GM18517 (cell line): ENCODE results near the gene IFNA6.

Source experiments
- ATAC-seq: cut with Tn5 transposase; IDR thresholded peaks from one replicate; pipeline ENCODE4 v1.9.1; 2021; ENCODE audit warnings: mild to moderate bottlenecking, moderate library complexity; ENCODE audit not compliant: unreplicated experiment

Gene IFNA6

DNA sequence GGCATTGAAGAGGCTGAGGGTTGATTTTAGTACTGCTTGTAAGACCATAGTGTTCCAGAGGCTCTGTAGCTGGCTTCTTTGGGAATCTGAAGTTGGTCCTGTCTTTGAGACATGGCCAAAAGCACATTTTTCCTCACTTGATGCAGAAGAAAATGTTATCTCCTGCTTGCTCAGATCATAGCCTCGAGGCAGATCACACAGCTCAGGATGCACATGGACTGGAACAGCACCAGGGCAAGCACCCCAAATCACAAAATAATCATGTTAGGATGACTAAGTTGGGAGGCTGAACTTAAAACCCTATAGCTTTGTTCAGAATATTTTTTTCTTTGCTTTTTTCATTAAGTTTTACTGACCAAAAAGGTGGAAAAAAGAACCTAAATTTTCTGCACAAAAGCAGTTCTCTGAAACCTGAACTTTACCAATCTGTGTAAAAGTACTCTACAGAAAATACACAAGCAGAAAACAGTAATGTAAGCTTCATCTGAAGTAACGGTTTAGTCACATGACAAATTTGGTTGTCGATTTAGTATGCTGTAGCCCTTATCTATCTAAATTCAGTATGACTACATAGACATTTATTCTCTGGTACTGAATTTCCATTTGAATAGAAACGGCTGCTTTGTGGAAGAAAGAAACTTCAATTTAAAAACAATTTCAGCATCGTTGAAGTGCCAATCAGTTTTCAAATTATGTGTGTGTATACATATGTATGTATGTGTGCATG lies 18.8 kb downstream of the IFNA6 start:
- ATAC-seq, result no peak

DNA sequence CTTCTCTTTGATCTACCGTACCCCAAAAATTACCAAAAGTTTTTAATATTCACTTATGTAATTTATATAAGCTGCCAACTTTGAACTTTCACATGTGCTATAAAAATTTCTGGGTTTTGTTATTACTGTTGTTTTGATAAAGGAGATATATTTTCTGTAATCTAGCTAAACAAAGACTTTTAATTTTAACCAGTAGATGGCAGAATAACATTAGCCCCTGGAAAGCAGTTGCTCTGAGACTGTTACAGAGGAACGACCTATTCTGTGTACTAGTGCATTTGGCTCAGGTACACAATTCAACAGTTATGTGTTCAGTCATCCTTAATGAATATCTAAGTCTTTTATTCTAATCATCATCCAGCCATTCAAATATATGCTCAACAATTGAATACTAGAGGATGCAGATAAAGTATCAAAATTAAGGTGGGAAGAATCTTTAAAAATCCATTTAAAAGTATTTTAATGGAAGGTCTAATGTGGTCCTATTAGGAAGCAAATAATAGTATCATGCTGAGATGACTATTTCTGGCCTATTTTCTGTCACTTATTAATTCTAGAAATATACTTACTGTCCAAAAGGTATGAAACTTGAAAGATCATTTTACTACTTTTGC lies 24.1 kb downstream of the IFNA6 start:
- peak; percentile 82 for ATAC-seq

DNA sequence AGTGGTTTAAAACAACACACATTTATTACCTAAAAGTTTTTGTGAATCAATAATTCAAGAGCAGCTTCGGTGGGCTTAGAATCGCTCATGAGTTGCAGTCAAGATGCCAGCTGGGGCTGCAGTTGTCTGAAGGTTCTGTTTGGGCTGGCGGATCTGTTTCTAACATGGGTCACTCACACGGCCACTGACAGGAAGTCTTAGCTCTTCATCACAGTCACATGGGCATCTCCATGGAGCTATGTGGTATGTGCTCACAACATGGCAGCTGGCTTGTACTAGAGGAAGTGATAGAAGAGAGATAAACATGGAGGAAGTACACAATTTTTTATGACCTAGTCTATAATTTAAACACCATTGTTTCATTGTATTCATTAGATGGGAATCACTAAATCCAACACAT lies 26.6 kb downstream of the IFNA6 start:
- no peak for ATAC-seq

DNA sequence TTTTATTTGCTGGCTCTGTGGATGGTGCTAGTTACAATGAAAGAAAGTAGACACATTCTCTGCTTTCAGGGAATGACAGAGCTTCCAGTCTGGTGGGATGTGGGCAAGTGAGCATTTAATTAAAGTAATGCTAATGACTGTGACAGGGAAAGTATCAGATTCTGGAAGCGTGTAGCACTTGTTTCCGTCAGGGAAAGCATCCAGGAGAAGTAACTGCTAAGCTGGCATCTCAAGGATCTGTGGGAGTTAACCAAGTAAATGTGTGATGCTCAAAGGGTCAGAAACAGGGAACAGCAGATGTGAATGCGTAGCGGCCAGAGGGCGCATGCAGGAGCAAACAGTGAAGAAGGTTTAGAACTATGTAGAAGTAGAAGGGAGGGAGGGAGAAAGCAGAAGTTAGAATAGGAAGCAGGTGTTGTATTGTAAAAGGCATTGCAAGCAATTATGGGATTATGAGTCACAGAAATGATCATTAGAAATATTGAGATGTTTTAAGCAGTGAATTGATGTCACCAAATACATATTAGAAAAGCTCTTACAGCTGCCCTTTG lies 27.7 kb downstream of the IFNA6 start:
- ATAC-seq, result no peak

DNA sequence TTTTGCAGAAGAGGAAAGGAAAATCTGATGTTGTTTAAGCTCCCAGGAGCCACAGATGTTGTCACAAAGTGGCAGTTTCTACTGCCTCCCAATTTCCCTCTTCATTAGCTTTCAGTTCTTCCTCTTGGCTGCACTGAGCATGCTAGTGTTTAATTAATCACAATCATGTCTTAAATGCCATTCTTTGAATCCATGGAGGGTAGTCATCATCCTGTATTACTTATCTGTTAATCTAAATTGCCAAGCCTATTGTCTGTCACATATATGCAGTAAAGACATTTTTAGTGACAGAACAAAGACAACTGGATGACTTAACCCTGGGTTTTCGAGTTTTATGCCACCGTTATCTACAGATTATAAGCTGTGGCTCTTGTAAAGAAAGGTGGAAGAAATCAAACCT lies 30.2 kb downstream of the IFNA6 start:
- no peak for ATAC-seq

DNA sequence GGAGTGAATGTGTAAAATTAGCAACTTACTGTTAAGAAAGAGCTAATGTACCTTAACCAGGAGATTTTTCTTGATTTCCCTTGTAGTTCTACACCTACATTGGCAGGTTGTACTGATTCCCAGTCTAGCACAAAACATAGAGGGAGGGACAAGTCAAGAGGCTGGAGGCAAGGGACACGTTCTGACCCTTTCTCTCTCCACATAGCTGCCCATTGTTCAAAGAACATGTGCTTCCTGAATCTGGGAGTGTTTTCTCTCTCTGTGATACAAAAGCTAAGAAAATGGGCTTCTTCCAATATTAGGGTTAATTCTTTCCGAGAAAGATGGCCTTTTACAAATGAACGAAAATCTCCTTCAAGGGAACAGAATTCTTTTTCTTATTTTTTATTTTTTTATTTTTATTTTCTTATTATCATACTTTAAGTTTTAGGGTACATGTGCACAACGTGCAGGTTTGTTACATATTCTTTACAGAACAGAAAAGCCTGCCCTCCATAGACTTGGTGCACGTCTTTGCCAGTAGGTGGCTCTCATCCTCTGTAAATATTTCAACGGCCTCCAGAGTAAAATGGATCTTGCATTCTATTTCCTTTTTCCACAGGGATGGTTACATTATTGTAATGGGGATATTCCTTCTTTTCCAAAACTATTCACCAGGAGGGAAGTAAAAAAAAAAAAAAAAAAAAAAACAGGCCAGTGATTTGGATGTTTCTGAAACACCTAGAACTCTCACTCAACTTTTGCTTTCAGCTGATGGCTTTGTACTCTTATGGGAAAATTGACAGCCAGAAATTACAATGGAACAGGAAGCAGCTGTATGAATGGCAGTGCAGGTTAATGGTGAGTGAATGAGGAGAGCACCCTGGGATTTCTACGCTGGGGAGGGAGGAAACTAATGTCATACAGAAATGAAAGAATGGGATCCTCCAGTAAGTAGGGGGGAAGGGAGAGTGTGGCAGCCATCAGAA lies 32.4 kb downstream of the IFNA6 start:
- peak; percentile 69 for ATAC-seq

DNA sequence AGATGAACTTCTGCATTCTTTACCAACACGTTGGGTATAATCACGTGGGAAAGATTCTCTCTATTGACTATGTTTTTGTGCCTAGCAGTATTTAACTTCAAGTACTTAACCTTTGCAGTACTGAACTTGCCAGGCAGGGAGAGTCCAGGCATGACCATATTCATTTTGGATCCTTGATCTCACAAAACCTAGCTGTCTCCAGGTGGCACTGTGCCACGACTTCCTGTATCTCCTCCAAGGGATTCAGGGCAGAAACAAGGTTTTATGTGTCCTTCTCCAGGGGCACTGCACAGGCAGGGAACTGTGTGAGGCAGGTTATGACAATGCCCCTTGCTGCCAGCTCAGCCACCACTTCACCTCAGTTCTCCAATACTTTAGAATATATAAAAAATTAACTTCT lies 33.8 kb downstream of the IFNA6 start:
- no peak for ATAC-seq

DNA sequence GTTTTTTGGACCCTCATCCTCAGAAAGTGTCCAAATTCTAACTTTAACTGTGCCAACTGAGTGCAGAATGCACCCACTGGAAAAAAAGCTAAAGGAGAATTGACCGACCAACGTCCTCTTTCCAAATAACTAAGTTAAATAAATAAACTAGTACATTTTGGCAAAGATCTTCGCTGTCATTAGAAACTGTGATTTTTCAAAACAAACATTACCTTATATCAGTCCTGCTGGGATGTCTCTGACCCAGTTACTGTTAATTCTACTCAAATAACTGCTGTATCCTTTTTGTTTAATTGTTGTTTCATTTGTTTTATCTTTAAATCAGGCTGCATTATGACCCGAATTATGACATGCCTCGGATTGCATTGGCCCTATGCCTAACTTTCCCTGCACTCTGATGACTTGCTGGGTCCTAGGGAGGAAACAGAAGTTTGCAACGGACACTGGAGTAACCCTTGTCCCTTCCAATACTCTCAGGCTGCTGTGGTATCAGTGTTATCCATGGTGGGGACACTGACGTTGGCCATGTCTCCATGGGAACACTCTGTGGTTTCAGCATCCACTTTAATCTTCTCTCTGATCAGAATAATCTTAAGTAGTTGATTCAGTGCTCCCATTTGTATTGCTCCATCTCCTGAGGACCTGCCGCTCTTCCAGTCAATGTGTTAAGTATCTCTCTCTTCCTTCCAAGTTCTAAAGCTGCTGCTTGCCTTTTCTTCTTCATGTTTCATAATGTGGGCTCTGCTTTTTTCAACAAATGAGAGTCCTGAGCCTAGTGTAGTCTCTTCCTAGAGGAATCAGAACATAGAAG lies 34.5 kb downstream of the IFNA6 start:
- no peak for ATAC-seq

DNA sequence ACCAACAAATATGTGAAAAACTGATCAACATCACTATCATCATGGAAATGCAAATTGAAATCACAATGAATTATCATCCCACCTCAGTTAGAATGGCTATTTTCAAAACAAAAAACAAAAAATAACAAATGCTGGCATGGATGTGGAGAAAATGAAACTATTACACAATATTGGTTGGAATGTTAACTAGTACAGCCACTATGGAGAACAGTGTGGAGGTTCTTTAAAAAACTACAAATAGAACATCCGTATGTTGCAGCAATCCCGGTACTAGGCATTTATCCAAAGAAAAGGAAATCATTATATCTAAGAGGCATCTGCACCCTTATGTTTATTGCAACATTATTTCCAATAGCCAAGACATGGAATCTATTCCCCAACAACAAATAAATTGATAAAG lies 36.5 kb downstream of the IFNA6 start:
- no peak for ATAC-seq

DNA sequence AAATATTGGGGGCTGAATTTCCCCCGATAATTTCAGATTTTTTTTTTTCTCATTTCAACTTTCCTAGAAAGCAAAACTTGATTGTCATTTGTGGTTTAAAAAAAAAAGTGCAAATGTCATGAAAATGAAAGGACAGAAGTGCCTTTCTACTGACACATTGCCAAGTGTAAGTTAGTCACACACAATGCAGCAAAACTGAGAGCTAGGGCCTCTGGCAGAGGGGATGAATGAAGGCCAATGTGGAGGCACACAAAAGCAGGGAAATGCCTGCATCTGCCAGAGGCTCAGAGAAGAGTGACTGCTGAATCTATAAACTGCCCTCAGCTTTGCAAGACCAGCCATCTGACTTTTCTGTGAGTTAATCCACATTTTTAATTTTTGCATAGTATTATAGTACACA lies 38.8 kb downstream of the IFNA6 start:
- no peak for ATAC-seq

DNA sequence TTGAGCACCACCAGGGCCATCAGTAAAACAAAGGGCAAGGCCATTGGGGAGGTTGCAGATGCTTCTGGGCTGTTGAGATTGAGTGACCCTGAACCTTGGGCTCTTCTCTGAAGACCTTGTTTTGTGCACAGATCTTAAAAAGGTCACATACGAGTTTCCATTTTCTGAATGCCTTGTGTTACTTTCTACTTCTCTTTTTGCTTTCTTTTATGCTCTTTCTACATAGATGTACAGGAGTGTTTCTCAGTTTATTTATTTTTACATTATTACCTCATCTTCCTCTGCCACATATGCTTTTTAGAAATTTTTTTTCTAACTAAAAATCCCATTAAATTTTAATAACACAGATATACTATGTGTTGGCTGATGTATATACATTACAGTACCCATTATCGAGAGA lies 45.5 kb downstream of the IFNA6 start, which contains the start of gene IFNA5:
TSS of gene IFNA5 (minus strand) at position 101 of the 400 bp plus-strand sequence. CDS start at position 44, 57 bp downstream.
- no peak for ATAC-seq
